Duodenal mucosa (tissue), 2 donors: ENCODE data around the gene BTBD3.
A peak's percentile ranks its signal among the peaks of the same experiment; 100 is the strongest.

Experiments
- H3K27ac ChIP-seq: one replicate; pipeline ENCODE4 v1.7.0; 2013; ENCODE audit warnings: low read depth, low read length
- H3K27me3 ChIP-seq, 2 donors: one replicate each; pipeline ENCODE4 v1.7.0; 2013; ENCODE audit warnings: low read length in 2 of 2, control low read depth in 1 of 2; ENCODE audit not compliant: insufficient read depth in 2 of 2, control insufficient read depth in 1 of 2
- H3K36me3 ChIP-seq, 2 donors: one replicate each; pipeline ENCODE4 v1.7.0; 2013; ENCODE audit warnings: low read length in 2 of 2, control low read depth in 1 of 2; ENCODE audit not compliant: insufficient read depth in 2 of 2, control insufficient read depth in 1 of 2
- H3K4me1 ChIP-seq, 2 donors: one replicate each; pipeline ENCODE4 v1.7.0; 2013; ENCODE audit warnings: low read length in 2 of 2, control low read depth in 1 of 2; ENCODE audit not compliant: insufficient read depth in 2 of 2, control insufficient read depth in 1 of 2
- H3K4me3 ChIP-seq, 2 donors: one replicate each; pipeline ENCODE4 v1.7.0; 2013; ENCODE audit warnings: low read length in 2 of 2, low read depth in 1 of 2
- H3K9ac ChIP-seq, 2 donors: one replicate each; pipeline ENCODE4 v1.7.0; 2013; ENCODE audit warnings: low read length in 2 of 2, low read depth in 1 of 2
- H3K9me3 ChIP-seq, 2 donors: one replicate each; pipeline ENCODE4 v1.7.0; 2013; ENCODE audit warnings: low read length in 2 of 2, control low read depth in 1 of 2; ENCODE audit not compliant: control insufficient read depth in 1 of 2

The BTBD3 gene

DNA sequence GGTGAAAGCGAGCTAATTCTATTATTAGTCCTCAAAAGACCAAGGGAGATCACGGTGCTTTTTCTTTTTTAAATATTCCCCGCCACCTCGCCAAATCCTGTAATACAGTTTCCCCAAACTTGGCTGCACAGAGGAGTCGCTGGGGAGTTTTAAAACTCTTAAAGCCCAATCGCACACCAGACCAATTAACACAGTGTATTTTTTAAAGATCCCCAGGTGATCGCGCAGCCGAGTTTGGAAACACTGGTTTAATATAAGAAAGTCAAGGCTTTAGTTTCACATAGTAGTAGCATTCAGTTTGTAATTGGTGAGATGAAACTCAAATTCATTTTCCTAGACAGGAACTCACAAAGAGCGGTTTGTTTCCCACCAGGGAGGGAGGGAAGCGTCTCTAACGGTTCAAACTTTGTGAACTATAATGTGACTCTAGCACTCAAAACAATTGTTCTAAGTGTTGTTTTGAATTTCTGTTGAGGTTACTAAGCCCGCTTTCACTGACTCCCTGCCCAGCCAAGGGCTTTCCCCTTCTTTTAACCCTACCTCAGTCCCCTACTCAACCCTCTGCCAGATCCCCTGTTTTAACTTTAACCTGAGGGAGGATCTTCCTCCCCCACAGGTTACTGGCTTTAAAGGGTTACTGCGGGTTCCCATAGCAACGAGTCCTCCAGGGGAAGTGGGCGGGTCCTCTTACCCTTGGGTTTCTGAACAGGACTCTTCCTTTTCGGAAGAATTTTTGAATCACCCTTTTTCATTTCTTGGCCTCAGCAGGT is 25.7 kb upstream of the BTBD3 start:
- Histone ChIP-seq H3K27me3 (no peaks in the 10 kb centered on the region), H3K36me3 (no peaks in the 10 kb centered on the region), H3K4me3 (peak overlapping the region; percentile 66 to 72), H3K27ac (peak overlapping the region; percentile 88), H3K9me3 (no peaks in the 10 kb centered on the region), H3K4me1 (peaks cover 11 to 15% of the 10 kb centered on the region in 2 donors), H3K9ac (peak overlapping the region; percentile 30 to 33)

- H3K27me3 ChIP-seq = no peaks in the 10 kb centered on the region
- H3K4me3 ChIP-seq = peak overlapping the region; percentile 44 to 63
- no peaks in the 10 kb centered on the region for H3K9me3 ChIP-seq
- no peak overlapping the region for H3K9ac ChIP-seq
- no peaks in the 10 kb centered on the region for H3K36me3 ChIP-seq
- H3K27ac ChIP-seq = no peak overlapping the region
- peaks cover 15 to 21% of the 10 kb centered on the region in 2 donors for H3K4me1 ChIP-seq
Observed at GRCh38 chr20:11894062-11894461, 23.6 kb upstream of the BTBD3 start.

GRCh38 chr20:11895861-11896387 is 21.8 kb upstream of the BTBD3 start:
- H3K9ac ChIP-seq = no peak overlapping the region
- no peak overlapping the region for H3K4me3 ChIP-seq
- no peaks in the 10 kb centered on the region for H3K27me3 ChIP-seq
- H3K4me1 ChIP-seq = peaks cover 15 to 21% of the 10 kb centered on the region in 2 donors
- H3K27ac ChIP-seq = no peak overlapping the region
- H3K36me3 ChIP-seq = peaks cover 0 to 2% of the 10 kb centered on the region in 2 donors
- H3K9me3 ChIP-seq = no peaks in the 10 kb centered on the region

DNA sequence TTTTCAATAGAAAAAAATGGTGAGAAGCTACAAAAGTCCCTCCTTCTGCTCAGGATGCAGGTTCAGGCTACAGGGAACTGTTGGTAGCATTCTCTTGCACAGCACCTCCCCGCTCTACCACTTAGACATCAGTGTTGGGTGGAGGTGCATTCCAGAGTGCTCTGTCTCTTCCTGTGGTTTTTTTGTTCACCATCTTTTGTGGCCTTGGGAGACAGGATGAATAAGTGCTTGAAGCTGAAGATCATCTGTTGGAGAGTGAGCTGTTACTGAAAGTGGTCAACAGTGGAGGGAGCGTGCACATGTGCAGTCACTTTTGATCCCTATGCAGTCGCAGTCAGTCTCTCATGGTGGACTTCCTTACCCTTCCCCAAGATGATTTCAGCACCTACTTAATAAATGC is 16.6 kb upstream of the BTBD3 start:
- H3K4me3 ChIP-seq = no peak overlapping the region
- H3K27me3 ChIP-seq = no peaks in the 10 kb centered on the region
- H3K4me1 ChIP-seq = peaks cover 12 to 20% of the 10 kb centered on the region in 2 donors
- no peaks in the 10 kb centered on the region for H3K9me3 ChIP-seq
- no peak overlapping the region for H3K27ac ChIP-seq
- peaks cover 0 to 2% of the 10 kb centered on the region in 2 donors for H3K36me3 ChIP-seq
- no peak overlapping the region for H3K9ac ChIP-seq

DNA sequence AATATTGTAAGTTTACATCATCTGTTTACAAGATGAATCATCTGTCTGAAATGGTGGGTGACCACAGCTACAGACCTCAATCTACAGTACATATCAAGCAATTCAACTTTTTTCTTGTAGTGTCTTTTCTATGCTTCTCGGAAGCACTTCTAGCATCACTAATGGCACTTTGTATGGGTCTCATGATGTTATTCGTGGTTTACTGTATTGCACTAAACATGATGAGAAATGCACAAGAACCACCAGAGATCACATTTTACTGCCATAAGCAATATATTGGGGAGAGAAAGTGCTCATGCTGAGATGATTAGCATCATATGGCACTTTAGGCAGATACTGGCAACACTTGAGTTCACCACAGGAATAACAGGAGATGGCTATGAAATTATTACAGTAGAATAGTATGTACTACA is 15.4 kb upstream of the BTBD3 start:
- no peak overlapping the region for H3K9ac ChIP-seq
- H3K27ac ChIP-seq = no peak overlapping the region

GRCh38 chr20:11905460-11906179 is 12.1 kb upstream of the BTBD3 start:
- no peak overlapping the region for H3K27ac ChIP-seq

More for the DNA sequence above, 15.4 kb upstream of the BTBD3 start:
- H3K9me3 ChIP-seq = no peaks in the 10 kb centered on the region
- peaks cover 0 to 2% of the 10 kb centered on the region in 2 donors for H3K36me3 ChIP-seq
- no peaks in the 10 kb centered on the region for H3K27me3 ChIP-seq
- no peak overlapping the region for H3K4me3 ChIP-seq
- H3K4me1 ChIP-seq = peaks cover 20 to 29% of the 10 kb centered on the region in 2 donors

GRCh38 chr20:11906626-11907480 is 10.8 kb upstream of the BTBD3 start:
- Histone ChIP-seq H3K36me3 (no peaks in the 10 kb centered on the region), H3K27ac (no peak overlapping the region), H3K9me3 (no peaks in the 10 kb centered on the region), H3K27me3 (no peaks in the 10 kb centered on the region), H3K9ac (no peak overlapping the region), H3K4me3 (peak overlapping the region in 1 of 2 donors; percentile 32), H3K4me1 (peaks cover 20 to 33% of the 10 kb centered on the region in 2 donors)

More at GRCh38 chr20:11905460-11906179, 12.1 kb upstream of the BTBD3 start:
- Histone ChIP-seq H3K9ac (no peak overlapping the region), H3K27me3 (no peaks in the 10 kb centered on the region), H3K4me3 (no peak overlapping the region), H3K9me3 (no peaks in the 10 kb centered on the region), H3K36me3 (no peaks in the 10 kb centered on the region), H3K4me1 (peaks cover 20 to 31% of the 10 kb centered on the region in 2 donors)

GRCh38 chr20:11907621-11908020 is 10.1 kb upstream of the BTBD3 start:
- peaks cover 20 to 33% of the 10 kb centered on the region in 2 donors for H3K4me1 ChIP-seq
- no peaks in the 10 kb centered on the region for H3K27me3 ChIP-seq
- no peaks in the 10 kb centered on the region for H3K36me3 ChIP-seq
- no peaks in the 10 kb centered on the region for H3K9me3 ChIP-seq
- H3K9ac ChIP-seq = no peak overlapping the region
- no peak overlapping the region for H3K27ac ChIP-seq
- no peak overlapping the region for H3K4me3 ChIP-seq

GRCh38 chr20:11912013-11912658 is 5.6 kb upstream of the BTBD3 start:
- Histone ChIP-seq H3K9me3 (no peaks in the 10 kb centered on the region), H3K27me3 (no peaks in the 10 kb centered on the region), H3K4me3 (no peak overlapping the region), H3K36me3 (no peaks in the 10 kb centered on the region), H3K9ac (no peak overlapping the region), H3K27ac (no peak overlapping the region), H3K4me1 (peaks cover 5 to 13% of the 10 kb centered on the region in 2 donors)
